ENCODE results near the gene DICER1.

DNA sequence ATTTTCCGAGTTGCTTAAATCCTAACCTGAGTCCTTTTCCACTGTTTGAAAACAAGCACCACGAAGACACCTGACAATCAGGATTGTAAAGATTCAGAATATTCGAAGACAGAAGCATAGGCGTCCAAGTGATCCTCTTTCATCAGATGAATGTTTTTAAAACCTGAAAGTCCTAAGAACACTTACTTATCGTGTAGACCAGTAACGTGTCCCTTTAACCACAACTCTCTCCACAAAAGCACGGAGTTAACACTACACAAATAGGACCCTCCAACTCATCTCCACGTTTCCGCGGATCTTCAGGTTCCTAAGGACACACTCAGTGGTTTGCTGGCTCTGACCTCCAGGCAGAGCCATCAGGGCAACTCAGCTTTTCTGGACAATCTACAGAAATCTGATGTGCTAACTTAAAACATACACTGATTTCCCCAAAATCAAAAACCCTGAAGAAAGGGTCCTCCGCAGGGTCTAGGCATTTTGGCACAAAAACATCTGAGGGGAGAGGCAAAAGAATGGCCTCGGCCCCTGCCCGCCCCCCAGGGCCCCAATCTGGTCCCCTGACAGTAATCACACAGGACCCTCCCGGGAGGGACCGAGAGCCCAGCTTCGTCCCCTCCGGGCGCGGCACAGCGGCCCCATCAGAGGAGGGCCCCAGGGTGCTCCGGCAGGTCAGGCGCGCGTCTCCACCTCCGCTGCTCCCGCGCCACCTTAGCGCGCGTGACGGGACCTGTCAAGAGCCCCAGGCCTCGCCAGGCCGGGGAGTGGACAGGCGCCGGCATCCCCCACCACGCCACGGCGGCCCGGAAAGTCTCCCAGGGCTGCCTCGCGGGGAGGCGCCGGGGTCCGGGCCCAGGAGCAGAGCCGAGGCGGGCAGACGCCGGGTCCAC lies 925 bp downstream of the DICER1 start:
- TF ChIP-seq, protein P1, sequence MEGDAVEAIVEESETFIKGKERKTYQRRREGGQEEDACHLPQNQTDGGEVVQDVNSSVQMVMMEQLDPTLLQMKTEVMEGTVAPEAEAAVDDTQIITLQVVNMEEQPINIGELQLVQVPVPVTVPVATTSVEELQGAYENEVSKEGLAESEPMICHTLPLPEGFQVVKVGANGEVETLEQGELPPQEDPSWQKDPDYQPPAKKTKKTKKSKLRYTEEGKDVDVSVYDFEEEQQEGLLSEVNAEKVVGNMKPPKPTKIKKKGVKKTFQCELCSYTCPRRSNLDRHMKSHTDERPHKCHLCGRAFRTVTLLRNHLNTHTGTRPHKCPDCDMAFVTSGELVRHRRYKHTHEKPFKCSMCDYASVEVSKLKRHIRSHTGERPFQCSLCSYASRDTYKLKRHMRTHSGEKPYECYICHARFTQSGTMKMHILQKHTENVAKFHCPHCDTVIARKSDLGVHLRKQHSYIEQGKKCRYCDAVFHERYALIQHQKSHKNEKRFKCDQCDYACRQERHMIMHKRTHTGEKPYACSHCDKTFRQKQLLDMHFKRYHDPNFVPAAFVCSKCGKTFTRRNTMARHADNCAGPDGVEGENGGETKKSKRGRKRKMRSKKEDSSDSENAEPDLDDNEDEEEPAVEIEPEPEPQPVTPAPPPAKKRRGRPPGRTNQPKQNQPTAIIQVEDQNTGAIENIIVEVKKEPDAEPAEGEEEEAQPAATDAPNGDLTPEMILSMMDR (IDR thresholded peaks at IDR 0.05) = no peak
- no peak for TF ChIP-seq POLR2A (IDR thresholded peaks at IDR 0.05)
